ENCODE measurements around the gene PDE3A.

PDE3A gene

GRCh38 chr12:20366776-20367409 is 1.4 kb upstream of the PDE3A start:
- no peak overlapping the region for H3K4me3 ChIP-seq (ENCODE audit: low read depth, low read length)

GRCh38 chr12:20367583-20368113 is 689 bp upstream of the PDE3A start:
- no peak for TF ChIP-seq CTCF (IDR thresholded peaks at IDR 0.05; ENCODE audit: borderline replicate concordance, insufficient read depth, low read depth, low read length)
- H3K4me3 ChIP-seq (ENCODE audit: low read depth, low read length): no peak overlapping the region

More at GRCh38 chr12:20366776-20367409, 1.4 kb upstream of the PDE3A start:
- no peak for TF ChIP-seq CTCF (IDR thresholded peaks at IDR 0.05; ENCODE audit: borderline replicate concordance, insufficient read depth, low read depth, low read length)

- peak overlapping the region; percentile 37 for H3K4me3 ChIP-seq (ENCODE audit: low read depth, low read length)
- no peak for TF ChIP-seq CTCF (IDR thresholded peaks at IDR 0.05; ENCODE audit: borderline replicate concordance, insufficient read depth, low read depth, low read length)
Observed at GRCh38 chr12:20368651-20369304, 441 bp downstream of the PDE3A start.

GRCh38 chr12:20369305-20370013 is 1.1 kb downstream of the PDE3A start:
- H3K4me3 ChIP-seq (ENCODE audit: low read depth, low read length): peak overlapping the region; percentile 37
- no peak for TF ChIP-seq CTCF (IDR thresholded peaks at IDR 0.05; ENCODE audit: borderline replicate concordance, insufficient read depth, low read depth, low read length)

GRCh38 chr12:20370014-20370386 is 1.7 kb downstream of the PDE3A start:
- no peak for TF ChIP-seq CTCF (IDR thresholded peaks at IDR 0.05; ENCODE audit: borderline replicate concordance, insufficient read depth, low read depth, low read length)

GRCh38 chr12:20370866-20371519 is 2.7 kb downstream of the PDE3A start:
- H3K4me3 ChIP-seq (ENCODE audit: low read depth, low read length): no peak overlapping the region
- no peak for TF ChIP-seq CTCF (IDR thresholded peaks at IDR 0.05; ENCODE audit: borderline replicate concordance, insufficient read depth, low read depth, low read length)

More at GRCh38 chr12:20370014-20370386, 1.7 kb downstream of the PDE3A start:
- H3K4me3 ChIP-seq (ENCODE audit: low read depth, low read length): no peak overlapping the region
